Measurements from ENCODE around the gene CHST11. TPM values are rescaled to one million over a fixed set of nuclear protein-coding genes. Genes with fewer than 3 reads are reported as not detected.

CHST11 gene
- polyA plus RNA-seq, 1 donor (not counting 4 experiments of a cell fraction or from before 2014, with no cell fraction given): 11.9 TPM

DNA sequence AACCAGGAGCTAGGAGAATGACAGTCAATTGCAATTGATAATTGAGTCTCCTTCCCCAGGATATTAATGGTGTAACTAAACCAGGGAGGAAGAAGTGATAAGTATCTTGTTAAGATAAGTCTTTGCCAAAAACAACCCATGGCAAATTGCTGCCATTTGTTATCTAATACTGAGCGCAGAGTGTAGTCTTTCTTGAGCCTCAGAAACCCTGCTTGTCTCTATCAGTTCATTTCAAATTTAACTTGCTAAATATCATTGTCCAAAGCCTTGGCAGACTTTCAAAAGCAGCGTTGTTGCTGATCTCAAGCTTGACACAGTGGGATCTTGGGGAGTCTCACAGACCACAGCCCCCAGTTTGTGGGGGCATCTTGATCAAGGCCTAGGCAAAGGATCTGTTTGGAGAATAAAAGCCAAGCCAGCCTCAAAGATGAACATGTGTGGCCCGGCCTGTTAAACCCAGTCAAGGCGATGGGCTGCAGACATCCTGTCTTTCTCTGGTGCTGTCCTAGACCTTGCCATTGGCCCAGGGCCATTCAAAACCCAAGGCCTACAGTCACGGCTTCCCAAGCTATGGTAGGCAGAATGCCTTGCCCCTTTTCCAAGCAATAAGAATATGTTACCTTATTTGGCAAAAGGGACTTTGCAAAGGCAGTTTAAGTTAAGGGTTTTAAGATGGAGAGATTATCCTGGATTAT, 164.2 kb downstream of the CHST11 start:
- Histone ChIP-seq H3K27me3 (ENCODE audit: control insufficient read depth, extremely low read depth, insufficient read depth, low read length) (no peaks in the 10 kb centered on the region), H3K4me3 (ENCODE audit: control insufficient read depth in 2 of 3, extremely low read depth in 1 of 3, insufficient read depth in 2 of 3, low read depth in 1 of 3, low read length in 3 of 3) (no peak overlapping the region), H3K27ac (ENCODE audit: control insufficient read depth, insufficient read depth, low read length) (no peak overlapping the region), H3K9me1 (ENCODE audit: control insufficient read depth, extremely low read depth, insufficient read depth, low read length) (no peaks in the 10 kb centered on the region), H2AFZ (ENCODE audit: control insufficient read depth, low read length) (no peak overlapping the region), H4K20me1 (ENCODE audit: control insufficient read depth, extremely low read depth, insufficient read depth, low read length) (no peaks in the 10 kb centered on the region), H3K36me3 (ENCODE audit: control insufficient read depth in 2 of 2, extremely low read depth in 1 of 2, insufficient read depth in 2 of 2, low read length in 2 of 2) (peaks cover 0 to 2% of the 10 kb centered on the region in 2 experiments), H3K9me3 (ENCODE audit: control insufficient read depth, low read depth, low read length) (no peaks in the 10 kb centered on the region), H3K79me2 (ENCODE audit: control insufficient read depth, insufficient read depth, low read length) (peaks cover 2% of the 10 kb centered on the region), H3K4me1 (ENCODE audit: control insufficient read depth, extremely low read depth, insufficient read depth, low read length) (no peaks in the 10 kb centered on the region), H3K9ac (ENCODE audit: control insufficient read depth, extremely low read depth, insufficient read depth, low read length) (no peak overlapping the region), H3K4me2 (ENCODE audit: control insufficient read depth, extremely low read depth, insufficient read depth, low read depth, low read length) (no peak overlapping the region)
- no peak for FAIRE-seq
- TF ChIP-seq EZH2 (IDR thresholded peaks at IDR 0.05; ENCODE audit: low read length): no peak
- no peak for TF ChIP-seq CTCF (optimal IDR thresholded peaks at IDR 0.05 in 1 of 3, IDR thresholded peaks at IDR 0.05 in 1 of 3, conservative IDR thresholded peaks at IDR 0.05 in 1 of 3; ENCODE audit: extremely low read depth in 1 of 3, insufficient read depth in 2 of 3, low read length in 3 of 3)
- dilution Hi-C loops (cut with MboI; ENCODE audit: extremely low pct_ligation_motif_present, low sequenced_read_pairs): no loop called here
- DNase-seq (ENCODE audit: low read depth, low spot score): no peak

DNA sequence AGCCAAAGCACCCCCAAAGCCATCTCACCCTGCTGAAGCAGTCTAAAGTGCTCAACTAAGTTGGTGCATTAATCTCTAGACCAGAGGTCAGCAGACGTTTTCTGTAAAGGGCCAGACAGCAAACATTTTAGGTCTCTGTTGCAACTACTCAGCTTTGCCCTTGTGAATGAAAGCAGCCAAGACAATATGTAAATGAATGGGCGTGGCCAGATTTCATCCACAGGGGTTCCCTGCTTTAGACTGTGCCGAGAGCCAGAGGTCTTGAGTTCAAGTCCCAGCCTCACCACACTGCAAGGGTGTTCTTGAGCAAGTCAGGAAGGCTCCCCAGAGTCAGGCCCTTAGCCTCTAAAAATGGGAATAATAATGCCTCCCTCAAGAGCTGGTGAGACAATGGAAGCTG, 166.2 kb downstream of the CHST11 start:
- Histone ChIP-seq H3K27ac (ENCODE audit: control insufficient read depth, insufficient read depth, low read length) (no peak overlapping the region), H3K9me1 (ENCODE audit: control insufficient read depth, extremely low read depth, insufficient read depth, low read length) (no peaks in the 10 kb centered on the region), H2AFZ (ENCODE audit: control insufficient read depth, low read length) (no peak overlapping the region), H3K79me2 (ENCODE audit: control insufficient read depth, insufficient read depth, low read length) (no peaks in the 10 kb centered on the region), H3K9ac (ENCODE audit: control insufficient read depth, extremely low read depth, insufficient read depth, low read length) (no peak overlapping the region), H3K4me1 (ENCODE audit: control insufficient read depth, extremely low read depth, insufficient read depth, low read length) (no peaks in the 10 kb centered on the region), H3K4me3 (ENCODE audit: control insufficient read depth in 2 of 3, extremely low read depth in 1 of 3, insufficient read depth in 2 of 3, low read depth in 1 of 3, low read length in 3 of 3) (no peak overlapping the region), H3K36me3 (ENCODE audit: control insufficient read depth in 2 of 2, extremely low read depth in 1 of 2, insufficient read depth in 2 of 2, low read length in 2 of 2) (peaks cover 0 to 2% of the 10 kb centered on the region in 2 experiments), H3K9me3 (ENCODE audit: control insufficient read depth, low read depth, low read length) (no peaks in the 10 kb centered on the region), H4K20me1 (ENCODE audit: control insufficient read depth, extremely low read depth, insufficient read depth, low read length) (no peaks in the 10 kb centered on the region), H3K27me3 (ENCODE audit: control insufficient read depth, extremely low read depth, insufficient read depth, low read length) (no peaks in the 10 kb centered on the region), H3K4me2 (ENCODE audit: control insufficient read depth, extremely low read depth, insufficient read depth, low read depth, low read length) (no peak overlapping the region)
- DNase-seq (ENCODE audit: low read depth, low spot score) (no peak), FAIRE-seq (no peak)
- dilution Hi-C loops (cut with MboI; ENCODE audit: extremely low pct_ligation_motif_present, low sequenced_read_pairs): no loop called here
- TF ChIP-seq CTCF (optimal IDR thresholded peaks at IDR 0.05 in 1 of 3, IDR thresholded peaks at IDR 0.05 in 1 of 3, conservative IDR thresholded peaks at IDR 0.05 in 1 of 3; ENCODE audit: extremely low read depth in 1 of 3, insufficient read depth in 2 of 3, low read length in 3 of 3): no peak
- TF ChIP-seq EZH2 (IDR thresholded peaks at IDR 0.05; ENCODE audit: low read length): no peak
